PC-3 (cell line): ENCODE measurements around the gene CHIT1. TPM values are rescaled to one million over a fixed set of nuclear protein-coding genes. Genes with fewer than 3 reads are reported as not detected.

ENCODE experiments used
- ATAC-seq: fragments of 200-7000 bp; cut with Tn5 transposase; 2 replicates; pipeline ENCODE4 v1.9.1; 2020; ENCODE audit warnings: mild to moderate bottlenecking, moderate library complexity
- BruUV-seq: library from RNA; stranded (reverse); fragments of 400-500 nt; replicated peaks from 2 replicates; lab custom pipeline; 2021; lab: Mats Ljungman, UMichigan
- CTCF ChIA-PET: fragments of 300-600 bp; sonication (Branson Sonifier 250); formaldehyde crosslinking; loops from one replicate; lab custom pipeline; 2022; ENCODE audit warnings: antibody characterized with exemption; lab: Charles Lee
- POLR2A ChIA-PET: fragments of 300-600 bp; sonication (Branson Sonifier 250); formaldehyde crosslinking; loops from one replicate; lab custom pipeline; 2022; ENCODE audit warnings: antibody characterized with exemption; ENCODE audit not compliant: unreplicated experiment; lab: Charles Lee
- DNase-seq: peaks from one replicate; pipeline ENCODE4 v3.0.0-alpha.2; 2015
- H2AFZ ChIP-seq: fragments of 300-600 bp; sonication (generic); 2 replicates; pipeline ENCODE4 v1.6.0; 2016; ENCODE audit warnings: antibody characterized with exemption, low read length
- H3F3A ChIP-seq: fragments of 300-600 bp; sonication (generic); one replicate; pipeline ENCODE4 v1.6.0; 2017; ENCODE audit warnings: antibody characterized with exemption, low read length, control low read depth, mild to moderate bottlenecking; ENCODE audit not compliant: unreplicated experiment
- H3K27ac ChIP-seq: fragments of 300-600 bp; sonication (generic); 2 replicates; pipeline ENCODE4 v1.5.1; 2016; ENCODE audit warnings: mild to moderate bottlenecking, low read length
- H3K27me3 ChIP-seq: fragments of 300-600 bp; sonication (generic); 2 replicates; pipeline ENCODE4 v1.6.1; 2016; ENCODE audit warnings: low read length, mixed read lengths
- H3K36me3 ChIP-seq: fragments of 300-600 bp; sonication (generic); 2 replicates; pipeline ENCODE4 v1.6.1; 2016; ENCODE audit warnings: low read depth, mixed run types, low read length, mixed read lengths
- H3K4me1 ChIP-seq: fragments of 300-600 bp; sonication (generic); 2 replicates; pipeline ENCODE4 v1.5.1; 2016; ENCODE audit warnings: low read length; ENCODE audit not compliant: insufficient read depth
- H3K4me2 ChIP-seq: fragments of 300-600 bp; sonication (generic); 2 replicates; pipeline ENCODE4 v1.6.0; 2016; ENCODE audit warnings: low read length
- H3K4me3 ChIP-seq: fragments of 300-600 bp; sonication (generic); 2 replicates; pipeline ENCODE4 v1.5.1; 2016; ENCODE audit warnings: mild to moderate bottlenecking, low read length, mixed read lengths
- H3K79me2 ChIP-seq: fragments of 300-600 bp; sonication (generic); 2 replicates; pipeline ENCODE4 v1.6.1; 2017; ENCODE audit warnings: low read length, mixed read lengths
- H3K9ac ChIP-seq: fragments of 300-600 bp; sonication (generic); 2 replicates; pipeline ENCODE4 v1.6.0; 2016; ENCODE audit warnings: mild to moderate bottlenecking, low read length
- H3K9me2 ChIP-seq: fragments of 300-600 bp; sonication (generic); replicated peaks from 2 replicates; pipeline ENCODE4 v1.6.1; 2016; ENCODE audit warnings: mixed run types, low read length, mixed read lengths
- H3K9me3 ChIP-seq: fragments of 300-600 bp; sonication (generic); 2 replicates; pipeline ENCODE4 v1.6.1; 2016; ENCODE audit warnings: low read length, mixed read lengths
- H4K20me1 ChIP-seq: fragments of 300-600 bp; sonication (generic); 2 replicates; pipeline ENCODE4 v1.6.1; 2016; ENCODE audit warnings: low read length, mixed read lengths
- EZH2 ChIP-seq: fragments of 300-600 bp; sonication (generic); IDR thresholded peaks from one replicate; pipeline ENCODE4 v1.6.1; 2017; ENCODE audit warnings: antibody characterized with exemption, mild to moderate bottlenecking, low read length; ENCODE audit not compliant: unreplicated experiment
- EZH2phosphoT487 ChIP-seq: fragments of 300-600 bp; sonication (generic); IDR thresholded peaks from 2 replicates; pipeline ENCODE4 v1.6.1; 2018; ENCODE audit warnings: mild to moderate bottlenecking, antibody characterized with exemption, low read length, borderline replicate concordance
- intact Hi-C: fragments of 100-400 bp; cut with micrococcal nuclease; formaldehyde crosslinking; loops from 2 replicates; pipeline ENCODE4 v1.9.0; 2023
- total RNA-seq: library from RNA; depleted of rRNA; stranded (reverse); fragments of >200 nt; gene quantifications from 2 replicates; pipeline ENCODE4 v1.2.3, GENCODE V29; 2014
- TF ChIP-seq, protein P1 (sequence below): fragments of 300-600 bp; sonication (generic); conservative IDR thresholded peaks from 2 replicates; pipeline ENCODE4 v1.5.1; 2017; ENCODE audit warnings: antibody characterized with exemption, low read depth, mild to moderate bottlenecking, low read length

CHIT1 gene
- total RNA-seq, 1 experiment from 2014 or later = not detected

DNA sequence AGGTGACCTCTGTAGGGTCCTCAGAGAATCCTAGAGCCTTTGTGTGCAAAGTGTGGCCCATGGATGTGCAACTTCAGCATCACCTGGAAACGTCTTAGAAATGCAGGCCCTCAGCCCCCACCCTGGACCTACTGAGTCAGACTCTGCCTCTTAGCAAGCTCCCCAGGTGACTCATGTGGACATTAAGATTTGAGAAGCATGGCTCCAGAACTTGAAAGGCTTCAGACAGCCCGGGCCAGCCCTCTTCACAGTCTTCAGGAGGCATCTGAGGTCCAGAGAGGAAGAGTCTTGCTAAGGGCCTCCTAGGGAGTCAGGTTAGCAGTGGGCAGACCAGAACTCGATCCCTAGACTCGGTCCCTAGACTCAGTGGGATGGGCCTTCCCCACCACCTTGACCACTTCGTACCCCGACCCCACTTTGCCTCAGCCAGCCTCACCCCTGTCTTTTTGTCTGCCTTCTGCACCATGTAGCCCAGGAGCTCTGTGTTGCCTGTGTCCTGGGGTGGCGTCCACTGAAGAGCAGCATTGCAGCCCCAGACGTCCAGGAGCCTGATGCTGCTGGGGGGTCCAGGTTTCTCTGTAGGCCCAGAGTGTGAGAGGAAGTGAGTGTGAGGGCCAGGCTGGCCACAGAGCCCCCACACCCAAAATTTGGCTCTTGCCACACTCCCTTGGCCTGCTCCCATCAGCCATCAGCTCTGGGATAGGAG lies 58.7 kb downstream of the CHIT1 start:
- no peaks in the 10 kb centered on the region for H3K79me2 ChIP-seq
- H3K9me2 ChIP-seq = no peaks in the 10 kb centered on the region
- ATAC-seq (no peak), DNase-seq (peak; percentile 40)
- intact Hi-C loops = no loop called here
- H3K27me3 ChIP-seq = no peaks in the 10 kb centered on the region
- no peak overlapping the region for H3K9ac ChIP-seq
- no peak overlapping the region for H3K27ac ChIP-seq
- no peak for TF ChIP-seq EZH2
- TF ChIP-seq, protein P1, sequence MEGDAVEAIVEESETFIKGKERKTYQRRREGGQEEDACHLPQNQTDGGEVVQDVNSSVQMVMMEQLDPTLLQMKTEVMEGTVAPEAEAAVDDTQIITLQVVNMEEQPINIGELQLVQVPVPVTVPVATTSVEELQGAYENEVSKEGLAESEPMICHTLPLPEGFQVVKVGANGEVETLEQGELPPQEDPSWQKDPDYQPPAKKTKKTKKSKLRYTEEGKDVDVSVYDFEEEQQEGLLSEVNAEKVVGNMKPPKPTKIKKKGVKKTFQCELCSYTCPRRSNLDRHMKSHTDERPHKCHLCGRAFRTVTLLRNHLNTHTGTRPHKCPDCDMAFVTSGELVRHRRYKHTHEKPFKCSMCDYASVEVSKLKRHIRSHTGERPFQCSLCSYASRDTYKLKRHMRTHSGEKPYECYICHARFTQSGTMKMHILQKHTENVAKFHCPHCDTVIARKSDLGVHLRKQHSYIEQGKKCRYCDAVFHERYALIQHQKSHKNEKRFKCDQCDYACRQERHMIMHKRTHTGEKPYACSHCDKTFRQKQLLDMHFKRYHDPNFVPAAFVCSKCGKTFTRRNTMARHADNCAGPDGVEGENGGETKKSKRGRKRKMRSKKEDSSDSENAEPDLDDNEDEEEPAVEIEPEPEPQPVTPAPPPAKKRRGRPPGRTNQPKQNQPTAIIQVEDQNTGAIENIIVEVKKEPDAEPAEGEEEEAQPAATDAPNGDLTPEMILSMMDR = no peak
- no peak for TF ChIP-seq EZH2phosphoT487
- no peak overlapping the region for H3K4me2 ChIP-seq
- no peak overlapping the region for H2AFZ ChIP-seq
- no peaks in the 10 kb centered on the region for H3K36me3 ChIP-seq
- H3K9me3 ChIP-seq = no peaks in the 10 kb centered on the region
- no TSS peak for BruUV-seq
- no peaks in the 10 kb centered on the region for H4K20me1 ChIP-seq
- ChIA-PET POLR2A (no interaction called here), CTCF (interaction anchor here (2.8 kb wide), 1 partner anchor 53 kb away, joined by 31 read pairs; no protein-coding TSS in a partner anchor)
- H3F3A ChIP-seq = no peaks in the 10 kb centered on the region
- no peaks in the 10 kb centered on the region for H3K4me1 ChIP-seq
- H3K4me3 ChIP-seq = no peak overlapping the region

DNA sequence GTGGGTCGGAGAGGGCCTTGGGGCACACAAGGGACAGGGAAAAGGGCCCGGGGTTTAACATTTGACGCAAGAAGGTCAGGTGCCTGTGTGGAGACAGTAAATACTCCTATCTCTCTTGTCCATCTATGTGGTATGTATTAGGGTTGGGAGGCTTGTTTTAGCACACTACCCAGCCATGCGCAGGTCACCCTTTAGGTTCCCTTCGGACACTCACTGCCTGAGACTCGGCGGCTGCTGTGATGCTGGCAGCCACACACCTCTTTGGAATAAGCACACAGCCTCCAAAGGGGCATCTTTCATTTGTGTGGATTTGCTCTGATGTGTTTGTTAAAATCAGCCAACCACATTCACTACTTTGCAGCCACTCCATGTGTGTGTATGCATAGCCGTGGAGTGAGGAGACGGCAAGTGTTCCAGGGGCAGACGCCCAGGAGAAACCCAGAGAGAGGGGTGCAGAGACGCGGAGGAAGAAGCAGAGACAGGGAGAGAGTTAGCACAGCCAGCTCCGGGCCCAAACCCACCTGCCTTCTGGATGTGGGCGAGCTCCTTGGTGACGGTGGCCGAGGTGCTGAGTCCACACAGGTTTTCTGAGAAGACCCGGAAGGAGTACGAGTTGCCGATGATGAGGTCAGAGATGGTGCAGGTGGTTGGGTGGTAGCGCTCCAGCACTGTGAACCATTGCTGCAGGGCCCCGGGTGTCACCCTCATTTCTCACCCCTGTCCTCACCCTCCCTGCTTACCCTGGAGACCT lies 59.5 kb downstream of the CHIT1 start:
- H3K27me3 ChIP-seq = no peaks in the 10 kb centered on the region
- ChIA-PET POLR2A (no interaction called here), CTCF (no interaction called here)
- ATAC-seq (no peak), DNase-seq (no peak)
- H3K36me3 ChIP-seq = no peaks in the 10 kb centered on the region
- no peak for TF ChIP-seq EZH2
- H2AFZ ChIP-seq = no peak overlapping the region
- H3K4me1 ChIP-seq = no peaks in the 10 kb centered on the region
- H3F3A ChIP-seq = no peaks in the 10 kb centered on the region
- no TSS peak for BruUV-seq
- no peaks in the 10 kb centered on the region for H4K20me1 ChIP-seq
- no peak overlapping the region for H3K4me2 ChIP-seq
- no peak overlapping the region for H3K4me3 ChIP-seq
- no peak overlapping the region for H3K9ac ChIP-seq
- intact Hi-C loops = no loop called here
- H3K9me2 ChIP-seq = no peaks in the 10 kb centered on the region
- H3K9me3 ChIP-seq = no peaks in the 10 kb centered on the region
- no peaks in the 10 kb centered on the region for H3K79me2 ChIP-seq
- no peak overlapping the region for H3K27ac ChIP-seq

DNA sequence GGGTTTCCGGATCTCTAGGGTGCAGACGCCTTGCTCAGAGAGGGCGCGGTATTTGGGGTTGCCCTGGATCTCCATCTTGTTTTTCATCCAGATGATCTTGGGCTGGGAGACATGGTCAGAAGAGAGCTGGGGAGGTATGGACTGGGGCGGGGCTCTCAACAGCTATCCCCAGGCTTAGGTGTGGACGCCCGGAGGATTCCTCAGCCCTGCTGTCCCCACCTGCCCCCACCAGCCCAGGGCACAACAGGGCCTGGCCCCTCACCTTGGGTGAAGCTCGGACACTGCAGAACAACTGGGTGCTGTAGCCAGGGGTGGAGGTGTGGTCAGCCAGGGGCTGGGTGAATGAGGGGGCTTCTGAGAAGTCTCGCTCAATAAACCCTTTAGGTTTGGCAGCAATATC lies 60.5 kb downstream of the CHIT1 start:
- Histone ChIP-seq H3K4me3 (no peak overlapping the region), H3K9me2 (no peaks in the 10 kb centered on the region), H3K4me2 (no peak overlapping the region), H3K9me3 (no peaks in the 10 kb centered on the region), H3K27ac (no peak overlapping the region), H2AFZ (no peak overlapping the region), H3K79me2 (no peaks in the 10 kb centered on the region), H4K20me1 (no peaks in the 10 kb centered on the region), H3K36me3 (no peaks in the 10 kb centered on the region), H3K4me1 (no peaks in the 10 kb centered on the region), H3K9ac (no peak overlapping the region), H3K27me3 (peaks cover 8% of the 10 kb centered on the region), H3F3A (no peaks in the 10 kb centered on the region)
- intact Hi-C loops = no loop called here
- POLR2A ChIA-PET = no interaction called here
- CTCF ChIA-PET = interaction anchor here (0.6 kb wide), 1 partner anchor 44 kb away, joined by 4 read pairs; no protein-coding TSS in a partner anchor
- BruUV-seq = no TSS peak
- ATAC-seq (no peak), DNase-seq (no peak)
- TF ChIP-seq, protein P1 = no peak
